ENCODE results near the gene CORIN.

CORIN gene

DNA sequence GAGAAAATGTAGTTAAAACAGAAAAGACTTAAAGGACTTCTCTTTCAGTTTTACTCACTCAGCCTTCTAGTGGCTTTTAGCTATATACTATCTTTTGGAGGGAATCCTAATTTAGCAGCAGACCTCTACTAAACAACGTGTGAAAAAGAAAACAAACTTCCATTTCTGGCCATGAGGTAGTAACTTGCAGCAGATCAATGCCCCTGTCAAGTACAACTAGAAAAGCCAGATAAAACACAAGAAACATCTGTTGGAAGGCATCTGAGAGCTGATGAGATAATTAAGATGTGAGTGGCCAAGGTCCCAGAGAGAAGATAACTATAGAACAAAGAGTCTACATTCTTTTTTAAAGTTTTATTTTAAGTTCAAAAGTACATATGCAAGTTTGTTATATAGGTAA lies 101.7 kb downstream of the CORIN start:
- Mint-ChIP-seq H3K9me3 (no peaks in the 10 kb centered on the region), H3K27me3 (ENCODE audit: low read depth) (peaks cover 4% of the 10 kb centered on the region), H3K36me3 (ENCODE audit: low read depth) (no peaks in the 10 kb centered on the region), H3K4me1 (ENCODE audit: low read depth) (no peaks in the 10 kb centered on the region), H3K4me3 (no peak overlapping the region), H3K27ac (no peak overlapping the region)

- H3K36me3 Mint-ChIP-seq (ENCODE audit: low read depth), result no peaks in the 10 kb centered on the region
- no peak overlapping the region for H3K27ac Mint-ChIP-seq
- no peaks in the 10 kb centered on the region for H3K4me1 Mint-ChIP-seq (ENCODE audit: low read depth)
- H3K27me3 Mint-ChIP-seq (ENCODE audit: low read depth), result no peaks in the 10 kb centered on the region
- no peaks in the 10 kb centered on the region for H3K9me3 Mint-ChIP-seq
- H3K4me3 Mint-ChIP-seq, result no peak overlapping the region
Observed at GRCh38 chr4:47733302-47734175, 104.3 kb downstream of the CORIN start.

DNA sequence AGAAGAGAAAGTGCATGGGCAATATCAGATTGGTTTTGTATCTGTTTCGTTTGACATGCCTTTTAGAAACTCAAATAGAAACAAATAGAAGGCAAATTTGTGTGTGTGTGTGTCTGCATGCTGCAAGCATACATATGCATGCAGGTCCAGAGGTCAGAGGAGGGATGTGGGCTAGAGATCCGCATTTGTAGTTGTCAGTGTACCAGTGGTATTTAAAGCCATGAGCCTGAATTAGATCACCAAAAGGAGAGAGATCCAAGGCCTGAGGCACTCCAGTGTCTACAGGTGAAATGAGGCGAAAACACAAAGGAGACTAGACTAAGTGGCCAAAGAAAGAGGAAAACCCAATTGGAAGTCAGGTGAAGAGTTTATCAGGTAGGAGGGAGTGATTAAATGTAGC lies 106.7 kb downstream of the CORIN start:
- no peaks in the 10 kb centered on the region for H3K9me3 Mint-ChIP-seq
- no peaks in the 10 kb centered on the region for H3K4me1 Mint-ChIP-seq (ENCODE audit: low read depth)
- H3K27me3 Mint-ChIP-seq (ENCODE audit: low read depth), result no peaks in the 10 kb centered on the region
- no peak overlapping the region for H3K27ac Mint-ChIP-seq
- no peaks in the 10 kb centered on the region for H3K36me3 Mint-ChIP-seq (ENCODE audit: low read depth)
- no peak overlapping the region for H3K4me3 Mint-ChIP-seq

DNA sequence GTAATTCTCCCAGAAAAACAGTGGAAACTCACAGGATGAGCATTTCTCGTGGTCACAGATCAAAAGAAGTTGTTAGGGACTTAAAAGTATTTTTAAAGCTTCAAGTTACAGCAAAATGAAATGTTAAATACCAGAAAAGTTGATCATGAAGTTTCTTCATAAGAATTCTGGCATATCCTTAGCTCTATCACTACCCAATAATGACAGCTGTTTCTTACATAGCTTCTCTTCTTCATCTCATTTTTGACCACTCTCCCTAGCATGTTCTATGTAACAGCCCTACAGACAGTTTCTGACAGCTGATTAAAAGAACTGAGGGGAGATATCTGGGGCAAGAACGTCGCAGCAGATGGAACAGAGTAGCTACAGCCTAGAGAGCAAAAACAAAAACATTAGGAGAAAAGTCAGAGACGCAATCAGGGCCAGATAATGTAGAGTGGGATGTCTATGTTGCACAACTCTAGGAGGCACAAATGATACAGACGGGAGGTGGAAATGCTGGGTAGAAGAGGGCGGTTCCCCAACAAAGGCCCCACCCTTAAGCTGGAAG lies 108.7 kb downstream of the CORIN start:
- H3K27me3 Mint-ChIP-seq (ENCODE audit: low read depth), result peaks cover 3% of the 10 kb centered on the region
- H3K9me3 Mint-ChIP-seq, result no peaks in the 10 kb centered on the region
- H3K27ac Mint-ChIP-seq, result no peak overlapping the region
- H3K36me3 Mint-ChIP-seq (ENCODE audit: low read depth), result no peaks in the 10 kb centered on the region
- H3K4me3 Mint-ChIP-seq, result no peak overlapping the region
- H3K4me1 Mint-ChIP-seq (ENCODE audit: low read depth), result no peaks in the 10 kb centered on the region

- no peak overlapping the region for H3K4me3 Mint-ChIP-seq
- H3K9me3 Mint-ChIP-seq, result no peaks in the 10 kb centered on the region
- H3K27me3 Mint-ChIP-seq (ENCODE audit: low read depth), result peaks cover 20% of the 10 kb centered on the region
- H3K36me3 Mint-ChIP-seq (ENCODE audit: low read depth), result no peaks in the 10 kb centered on the region
- H3K27ac Mint-ChIP-seq, result no peak overlapping the region
- H3K4me1 Mint-ChIP-seq (ENCODE audit: low read depth), result no peaks in the 10 kb centered on the region
Observed at GRCh38 chr4:47721892-47722575, 115.8 kb downstream of the CORIN start.

- H3K27ac Mint-ChIP-seq, result no peak overlapping the region
- H3K4me3 Mint-ChIP-seq, result no peak overlapping the region
- no peaks in the 10 kb centered on the region for H3K4me1 Mint-ChIP-seq (ENCODE audit: low read depth)
- no peaks in the 10 kb centered on the region for H3K9me3 Mint-ChIP-seq
- H3K27me3 Mint-ChIP-seq (ENCODE audit: low read depth), result peaks cover 20% of the 10 kb centered on the region
- H3K36me3 Mint-ChIP-seq (ENCODE audit: low read depth), result no peaks in the 10 kb centered on the region
Observed at GRCh38 chr4:47721485-47721884, 116.4 kb downstream of the CORIN start.

GRCh38 chr4:47720787-47721186 lies 117.1 kb downstream of the CORIN start:
- Mint-ChIP-seq H3K4me3 (no peak overlapping the region), H3K36me3 (ENCODE audit: low read depth) (no peaks in the 10 kb centered on the region), H3K9me3 (no peaks in the 10 kb centered on the region), H3K27me3 (ENCODE audit: low read depth) (peaks cover 19% of the 10 kb centered on the region), H3K27ac (no peak overlapping the region), H3K4me1 (ENCODE audit: low read depth) (no peaks in the 10 kb centered on the region)

GRCh38 chr4:47719576-47719975 lies 118.3 kb downstream of the CORIN start:
- Mint-ChIP-seq H3K9me3 (no peaks in the 10 kb centered on the region), H3K4me3 (no peak overlapping the region), H3K27me3 (ENCODE audit: low read depth) (peaks cover 27% of the 10 kb centered on the region), H3K27ac (no peak overlapping the region), H3K4me1 (ENCODE audit: low read depth) (no peaks in the 10 kb centered on the region), H3K36me3 (ENCODE audit: low read depth) (no peaks in the 10 kb centered on the region)

GRCh38 chr4:47718696-47719095 lies 119.2 kb downstream of the CORIN start:
- no peaks in the 10 kb centered on the region for H3K36me3 Mint-ChIP-seq (ENCODE audit: low read depth)
- H3K4me1 Mint-ChIP-seq (ENCODE audit: low read depth), result no peaks in the 10 kb centered on the region
- no peak overlapping the region for H3K4me3 Mint-ChIP-seq
- H3K9me3 Mint-ChIP-seq, result no peaks in the 10 kb centered on the region
- peaks cover 27% of the 10 kb centered on the region for H3K27me3 Mint-ChIP-seq (ENCODE audit: low read depth)
- no peak overlapping the region for H3K27ac Mint-ChIP-seq

DNA sequence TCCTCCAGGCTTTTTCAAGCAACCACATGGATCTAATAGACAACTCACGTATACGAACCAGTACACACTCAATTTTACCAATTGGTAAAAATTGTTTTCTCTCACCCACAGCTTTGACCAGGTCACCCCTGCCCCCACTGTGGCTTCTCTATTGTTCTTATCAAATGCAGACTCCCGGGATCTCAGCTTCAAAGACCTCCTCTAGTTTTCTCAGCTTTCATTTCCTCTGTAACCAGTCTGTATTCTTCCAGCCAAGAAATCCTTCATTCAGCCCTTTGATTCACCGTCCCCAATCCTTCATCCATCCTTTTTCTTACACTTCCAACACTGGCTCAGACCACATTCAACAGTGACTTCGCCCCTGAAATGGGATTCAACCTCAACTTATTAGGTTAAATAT lies 120.7 kb downstream of the CORIN start:
- Mint-ChIP-seq H3K36me3 (ENCODE audit: low read depth) (no peaks in the 10 kb centered on the region), H3K4me1 (ENCODE audit: low read depth) (no peaks in the 10 kb centered on the region), H3K9me3 (no peaks in the 10 kb centered on the region), H3K27me3 (ENCODE audit: low read depth) (peaks cover 24% of the 10 kb centered on the region), H3K4me3 (no peak overlapping the region), H3K27ac (no peak overlapping the region)

DNA sequence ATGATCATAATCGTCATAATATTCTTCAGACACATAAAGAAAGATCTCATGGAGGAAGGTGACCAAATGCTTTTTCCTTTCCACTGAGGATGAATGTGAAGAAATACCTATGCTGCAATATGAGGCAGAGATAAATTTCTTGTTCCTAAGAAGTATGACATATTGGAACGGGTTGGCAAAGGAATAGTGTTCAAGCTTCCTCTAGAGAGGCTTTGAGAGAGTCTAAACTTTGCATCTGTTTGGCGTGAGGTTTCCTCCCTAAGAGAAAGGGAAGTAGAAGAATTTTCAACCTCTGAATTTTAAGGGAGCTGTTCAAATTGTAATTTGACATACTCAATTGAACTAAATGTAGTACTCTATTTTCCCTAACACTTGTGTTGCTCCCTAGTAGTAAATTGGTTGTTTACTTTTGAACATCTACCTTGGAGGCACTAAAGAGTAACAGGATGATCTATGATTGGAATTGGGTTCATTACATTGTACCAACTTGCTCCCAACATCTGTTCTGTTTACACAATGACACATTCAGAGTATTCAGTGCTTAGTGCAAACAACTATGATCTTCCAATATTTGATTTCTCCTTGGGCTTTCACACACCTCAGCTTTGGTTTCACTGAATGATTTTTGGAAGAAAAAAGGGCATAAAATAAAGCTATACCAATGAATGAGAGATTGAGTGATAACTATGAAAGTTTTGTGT lies 122.0 kb downstream of the CORIN start:
- no peaks in the 10 kb centered on the region for H3K9me3 Mint-ChIP-seq
- H3K4me1 Mint-ChIP-seq (ENCODE audit: low read depth), result no peaks in the 10 kb centered on the region
- H3K4me3 Mint-ChIP-seq, result no peak overlapping the region
- no peaks in the 10 kb centered on the region for H3K36me3 Mint-ChIP-seq (ENCODE audit: low read depth)
- H3K27ac Mint-ChIP-seq, result no peak overlapping the region
- H3K27me3 Mint-ChIP-seq (ENCODE audit: low read depth), result peaks cover 28% of the 10 kb centered on the region

- Mint-ChIP-seq H3K9me3 (no peaks in the 10 kb centered on the region), H3K36me3 (ENCODE audit: low read depth) (no peaks in the 10 kb centered on the region), H3K4me3 (no peak overlapping the region), H3K27ac (no peak overlapping the region), H3K27me3 (ENCODE audit: low read depth) (peaks cover 27% of the 10 kb centered on the region), H3K4me1 (ENCODE audit: low read depth) (no peaks in the 10 kb centered on the region)
Observed at GRCh38 chr4:47714269-47714668, 123.6 kb downstream of the CORIN start.

DNA sequence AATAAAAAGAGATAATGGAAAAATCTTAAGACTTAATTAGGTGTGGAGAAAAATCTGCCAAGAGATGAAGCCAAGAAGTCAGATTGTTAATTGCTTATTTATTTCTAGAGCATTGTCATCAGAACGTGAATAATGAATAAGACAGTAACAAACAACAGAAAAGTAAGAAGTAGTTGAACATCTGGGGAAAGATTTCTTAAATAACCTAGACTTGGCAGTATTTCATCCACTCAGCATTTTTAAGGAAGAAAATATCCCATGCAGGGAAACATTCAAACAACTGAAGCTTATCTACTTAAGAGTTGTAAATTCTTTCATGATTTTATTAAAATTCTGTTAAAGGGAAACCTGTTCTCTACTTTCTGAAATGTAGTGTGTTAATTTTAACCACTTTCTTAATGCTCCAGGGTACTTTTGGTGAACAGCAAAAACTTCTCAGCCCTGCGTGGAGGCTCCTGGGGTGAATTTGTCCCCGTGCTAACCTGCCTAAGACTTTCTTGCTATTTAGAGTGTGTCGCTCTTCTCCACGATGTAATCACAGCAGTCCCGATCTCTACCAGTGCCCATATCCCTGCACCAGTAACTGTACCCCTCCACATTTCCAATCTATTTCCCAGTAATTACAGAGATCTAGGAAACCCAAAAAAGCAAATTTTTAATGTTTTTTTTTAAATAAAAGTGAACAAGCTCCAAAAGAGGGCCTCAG lies 124.6 kb downstream of the CORIN start:
- Mint-ChIP-seq H3K4me3 (no peak overlapping the region), H3K27me3 (ENCODE audit: low read depth) (peaks cover 28% of the 10 kb centered on the region)

GRCh38 chr4:47711646-47712045 lies 126.2 kb downstream of the CORIN start:
- Mint-ChIP-seq H3K36me3 (ENCODE audit: low read depth) (no peaks in the 10 kb centered on the region), H3K27me3 (ENCODE audit: low read depth) (peaks cover 20% of the 10 kb centered on the region)

More for the DNA sequence above, 124.6 kb downstream of the CORIN start:
- H3K36me3 Mint-ChIP-seq (ENCODE audit: low read depth), result no peaks in the 10 kb centered on the region
- no peak overlapping the region for H3K27ac Mint-ChIP-seq
- H3K4me1 Mint-ChIP-seq (ENCODE audit: low read depth), result no peaks in the 10 kb centered on the region
- no peaks in the 10 kb centered on the region for H3K9me3 Mint-ChIP-seq

More at GRCh38 chr4:47711646-47712045, 126.2 kb downstream of the CORIN start:
- Mint-ChIP-seq H3K9me3 (no peaks in the 10 kb centered on the region), H3K4me1 (ENCODE audit: low read depth) (no peaks in the 10 kb centered on the region), H3K27ac (no peak overlapping the region), H3K4me3 (no peak overlapping the region)

Measured in T-helper 1 cell treated with Interleukin-12 subunit alpha and Interleukin-12 subunit beta and Interleukin-4 antibody, amounts not matched to agents 30 μg/mL and 1 μg/mL, for 36 hours (primary cell).